Measurements from ENCODE around the gene TRA2A. TPM values are rescaled to one million over a fixed set of nuclear protein-coding genes. Genes with fewer than 3 reads are reported as not detected.
A peak's percentile ranks its signal among the peaks of the same experiment; 100 is the strongest.

The TRA2A gene
- total and polyA plus RNA-seq, 10 of the 15 experiments (the other 5 are each of a cell fraction or from before 2014, with no cell fraction given) = 25.0 to 224 (median 91.3) TPM

DNA sequence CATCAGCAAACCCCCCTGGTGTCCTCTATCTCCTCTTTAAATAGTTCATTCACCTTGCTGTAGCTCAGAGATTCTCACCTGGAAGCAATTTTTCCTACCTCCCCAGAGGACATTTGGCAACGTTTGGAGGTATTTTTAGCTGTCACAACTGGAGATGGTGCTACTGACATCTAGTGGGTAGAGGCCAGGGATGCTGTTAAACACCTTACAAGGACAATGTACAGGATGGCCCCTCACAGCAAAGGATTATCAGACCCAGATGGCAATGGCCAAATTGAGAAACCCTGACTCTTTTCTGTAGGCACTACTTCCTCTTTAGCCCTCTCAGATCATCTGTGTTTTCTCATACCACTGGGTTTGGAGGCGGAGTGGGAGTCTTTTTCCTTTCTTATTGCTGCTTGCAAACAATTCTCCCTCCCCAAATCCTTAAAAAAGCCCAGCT, 13.2 kb upstream of the TRA2A start:
- CTCF ChIA-PET = interaction anchor here (0.9 to 9.7 kb wide), 24 partner anchors 14 to 1121 kb away, joined by 3 to 71 read pairs (median 6); partner anchors contain the start of gene STK31
- peak overlapping the region; percentile 53; the same call in 1 of the 2 replicates for H2AFZ ChIP-seq (ENCODE audit: control insufficient read depth, low read depth, low read length)
- TF ChIP-seq DPF2 (IDR thresholded peaks at IDR 0.05) (no peak), RFX5 (IDR thresholded peaks at IDR 0.05; ENCODE audit: low read depth, low read length) (no peak), NR2C2 (IDR thresholded peaks at IDR 0.05; ENCODE audit: borderline replicate concordance, control insufficient read depth, insufficient read length, low read depth) (no peak), ZNF217 (IDR thresholded peaks at IDR 0.05) (no peak), FOXM1 (IDR thresholded peaks at IDR 0.05; ENCODE audit: low read depth, low read length) (no peak), RAD21 (IDR thresholded peaks at IDR 0.05; ENCODE audit: insufficient read depth, low read depth, low read length) (peak; percentile 74), TCF7 (IDR thresholded peaks at IDR 0.05; ENCODE audit: borderline replicate concordance) (no peak), FOS (IDR thresholded peaks at IDR 0.05; ENCODE audit: borderline replicate concordance, extremely low read depth, insufficient read length) (no peak), NBN (IDR thresholded peaks at IDR 0.05) (no peak), CHD2 (IDR thresholded peaks at IDR 0.05; ENCODE audit: borderline replicate concordance, low read depth, low read length) (no peak), PRDM15 (CRISPR knock-in tag; IDR thresholded peaks at IDR 0.05) (no peak)
- TF ChIP-seq, protein P1, sequence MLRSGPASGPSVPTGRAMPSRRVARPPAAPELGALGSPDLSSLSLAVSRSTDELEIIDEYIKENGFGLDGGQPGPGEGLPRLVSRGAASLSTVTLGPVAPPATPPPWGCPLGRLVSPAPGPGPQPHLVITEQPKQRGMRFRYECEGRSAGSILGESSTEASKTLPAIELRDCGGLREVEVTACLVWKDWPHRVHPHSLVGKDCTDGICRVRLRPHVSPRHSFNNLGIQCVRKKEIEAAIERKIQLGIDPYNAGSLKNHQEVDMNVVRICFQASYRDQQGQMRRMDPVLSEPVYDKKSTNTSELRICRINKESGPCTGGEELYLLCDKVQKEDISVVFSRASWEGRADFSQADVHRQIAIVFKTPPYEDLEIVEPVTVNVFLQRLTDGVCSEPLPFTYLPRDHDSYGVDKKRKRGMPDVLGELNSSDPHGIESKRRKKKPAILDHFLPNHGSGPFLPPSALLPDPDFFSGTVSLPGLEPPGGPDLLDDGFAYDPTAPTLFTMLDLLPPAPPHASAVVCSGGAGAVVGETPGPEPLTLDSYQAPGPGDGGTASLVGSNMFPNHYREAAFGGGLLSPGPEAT (IDR thresholded peaks at IDR 0.05; ENCODE audit: low read depth) = no peak
- TF ChIP-seq, protein P2, sequence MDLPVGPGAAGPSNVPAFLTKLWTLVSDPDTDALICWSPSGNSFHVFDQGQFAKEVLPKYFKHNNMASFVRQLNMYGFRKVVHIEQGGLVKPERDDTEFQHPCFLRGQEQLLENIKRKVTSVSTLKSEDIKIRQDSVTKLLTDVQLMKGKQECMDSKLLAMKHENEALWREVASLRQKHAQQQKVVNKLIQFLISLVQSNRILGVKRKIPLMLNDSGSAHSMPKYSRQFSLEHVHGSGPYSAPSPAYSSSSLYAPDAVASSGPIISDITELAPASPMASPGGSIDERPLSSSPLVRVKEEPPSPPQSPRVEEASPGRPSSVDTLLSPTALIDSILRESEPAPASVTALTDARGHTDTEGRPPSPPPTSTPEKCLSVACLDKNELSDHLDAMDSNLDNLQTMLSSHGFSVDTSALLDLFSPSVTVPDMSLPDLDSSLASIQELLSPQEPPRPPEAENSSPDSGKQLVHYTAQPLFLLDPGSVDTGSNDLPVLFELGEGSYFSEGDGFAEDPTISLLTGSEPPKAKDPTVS (IDR thresholded peaks at IDR 0.05; ENCODE audit: low read depth, low read length) = no peak

More for the DNA sequence above, 13.2 kb upstream of the TRA2A start:
- peak; percentile 90 for ATAC-seq
- Histone ChIP-seq H3K27me3 (replicated peaks in 1 of 2; ENCODE audit: control insufficient read depth in 2 of 2, insufficient read depth in 2 of 2, low read length in 1 of 2) (no peaks in the 10 kb centered on the region), H4K20me1 (ENCODE audit: control insufficient read depth, insufficient read depth) (no peaks in the 10 kb centered on the region), H3K4me2 (ENCODE audit: control insufficient read depth, insufficient read depth) (peak overlapping the region; percentile 75), H3K4me1 (ENCODE audit: control insufficient read depth, insufficient read depth, low read length) (peaks cover 18% of the 10 kb centered on the region), H3K4me3 (0 out of 2 replicates have a peak overlapping the region, but pooled peaks have one; percentile 30), H3K79me2 (ENCODE audit: control insufficient read depth, insufficient read depth, low read length) (no peaks in the 10 kb centered on the region), H3K9ac (ENCODE audit: control insufficient read depth, insufficient read depth, low read length) (no peak overlapping the region), H3K9me3 (replicated peaks; ENCODE audit: control insufficient read depth, insufficient read depth, low read length) (peaks cover 1% of the 10 kb centered on the region), H3K36me3 (ENCODE audit: control insufficient read depth in 2 of 2, insufficient read depth in 2 of 2, low read length in 1 of 2) (no peaks in the 10 kb centered on the region), H3K27ac (ENCODE audit: control insufficient read depth, insufficient read depth) (peak overlapping the region; percentile 22)
- peak; percentile 46 for DNase-seq (ENCODE audit: low read depth, low spot score)
- ChIA-PET SMC1A (ENCODE audit: uncharacterized antibody, unreplicated experiment) (interaction anchor here (0.9 to 6.4 kb wide), 21 partner anchors 9 to 283 kb away, joined by 3 to 50 read pairs (median 4); partner anchors contain the start of genes STK31 and TRA2A), POLR2A (interaction anchor here (0.5 to 1.1 kb wide), 3 partner anchors 51 to 189 kb away, joined by 3 to 6 read pairs (median 3); no protein-coding TSS in a partner anchor), RAD21 (ENCODE audit: unreplicated experiment) (interaction anchor here (0.6 to 4.7 kb wide), 9 partner anchors 13 to 459 kb away, joined by 3 to 46 read pairs (median 3); partner anchors contain the start of gene TRA2A)
- no TSS peak for BruUV-seq (replicated peaks)
- FAIRE-seq = peak; percentile 91
- intact Hi-C loops (cut with micrococcal nuclease; ENCODE audit: unreplicated experiment) = loop anchor here (1.0 to 10.0 kb wide), 5 partner anchors 50 to 1030 kb away; partner anchors contain the start of gene PALS2
- in situ Hi-C loops (cut with MboI) = no loop called here
- WGBS (ENCODE audit: insufficient coverage, insufficient replicate concordance, low lambda C conversion rate, missing lambda C conversion rate) = 0% methylated on average over 2 of the region's 2 CpGs

Measured in GM12878 (cell line).